Embryonic facial prominence (tissue), 1 donor: ENCODE measurements around the gene HTATIP2.
"Not testable (repeated sequence)": the region's sequence is repeated elsewhere in the genome, so short reads cannot be mapped to it uniquely, and the experiment has no call there.

Source experiments
- DNase-seq: peaks from one replicate; pipeline ENCODE4 v3.0.0-alpha.2; 2016; ENCODE audit errors: extremely low spot score

HTATIP2 gene

GRCh38 chr11:20372081-20372626 lies 8.6 kb downstream of the HTATIP2 start:
- no peak for DNase-seq

GRCh38 chr11:20373147-20373546 lies 9.6 kb downstream of the HTATIP2 start:
- no peak for DNase-seq

GRCh38 chr11:20373568-20374209 lies 10.2 kb downstream of the HTATIP2 start:
- DNase-seq: no peak

GRCh38 chr11:20374741-20375300 lies 11.3 kb downstream of the HTATIP2 start:
- no peak for DNase-seq

- no peak for DNase-seq
Measured at GRCh38 chr11:20376162-20376730, 12.7 kb downstream of the HTATIP2 start.

GRCh38 chr11:20385996-20386395 lies 22.5 kb downstream of the HTATIP2 start:
- not testable (repeated sequence) for DNase-seq

GRCh38 chr11:20387261-20388095 lies 24.0 kb downstream of the HTATIP2 start, which contains the start of gene PRMT3:
Gene PRMT3 (plus strand): TSS chr11:20387716. CDS start chr11:20387747, 31 bp downstream.
- peak; percentile 87 for DNase-seq

GRCh38 chr11:20388096-20389055 lies 24.9 kb downstream of the HTATIP2 start:
- DNase-seq: no peak

- DNase-seq: no peak
Measured at GRCh38 chr11:20397281-20397680, 33.8 kb downstream of the HTATIP2 start.

GRCh38 chr11:20399498-20399897 lies 36.0 kb downstream of the HTATIP2 start:
- no peak for DNase-seq

- no peak for DNase-seq
Measured at GRCh38 chr11:20403059-20403458, 39.5 kb downstream of the HTATIP2 start.

- DNase-seq: no peak
Measured at GRCh38 chr11:20406484-20406883, 43.0 kb downstream of the HTATIP2 start.

GRCh38 chr11:20407344-20407743 lies 43.8 kb downstream of the HTATIP2 start:
- DNase-seq: no peak

- no peak for DNase-seq
Measured at GRCh38 chr11:20415432-20415831, 51.9 kb downstream of the HTATIP2 start.

GRCh38 chr11:20417771-20418170 lies 54.3 kb downstream of the HTATIP2 start:
- DNase-seq: no peak

GRCh38 chr11:20421946-20422345 lies 58.4 kb downstream of the HTATIP2 start:
- no peak for DNase-seq

- no peak for DNase-seq
Measured at GRCh38 chr11:20429216-20429615, 65.7 kb downstream of the HTATIP2 start.
